GDM1 (cell line): Measurements from ENCODE around the gene MYCBPAP.

Experiments
- DNase-seq: peaks from one replicate; lab custom pipeline; 2025; lab: John Stamatoyannopoulos, UW

The MYCBPAP gene

DNA sequence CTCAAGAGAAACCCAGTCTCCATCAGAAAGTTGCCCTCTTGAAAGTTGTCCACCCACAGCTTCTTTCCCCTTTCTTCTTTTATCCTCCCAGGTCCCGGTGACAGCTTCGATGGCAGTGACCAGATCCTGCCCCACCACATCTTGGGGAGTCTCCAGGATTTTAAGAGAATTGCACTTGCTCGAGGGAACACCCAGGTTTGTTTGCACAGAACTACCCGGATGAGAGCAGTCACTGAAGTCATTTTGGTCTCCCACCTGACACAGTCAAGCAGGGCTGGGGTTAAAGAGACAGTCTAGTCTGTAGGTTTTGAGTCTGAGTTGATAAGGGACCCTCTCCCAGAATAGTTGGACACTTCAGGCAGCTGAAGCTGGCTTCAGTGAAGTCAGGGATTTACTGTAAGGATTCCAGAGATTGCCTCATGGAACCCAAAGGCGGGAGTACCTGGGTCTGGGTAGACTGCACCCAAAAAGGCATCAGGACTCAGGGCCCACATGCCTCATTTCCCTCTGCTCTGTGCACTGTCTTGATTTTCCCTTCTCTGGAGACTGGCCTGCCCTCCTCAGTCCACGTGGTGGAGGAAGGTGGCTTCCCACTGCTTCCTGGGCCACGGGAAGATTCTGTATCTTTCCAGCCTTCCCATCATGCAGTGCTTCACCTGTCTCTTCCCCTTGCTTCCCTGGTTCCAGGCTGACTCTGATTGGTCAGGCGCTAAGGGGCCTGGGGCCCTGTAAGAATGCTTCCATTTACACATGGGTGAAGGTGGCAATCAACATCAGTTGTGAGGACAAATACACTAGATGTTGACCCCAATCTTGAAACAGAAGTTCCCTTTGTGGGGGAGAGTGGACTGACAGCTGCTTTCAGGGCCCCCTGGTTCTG, 9.5 kb downstream of the MYCBPAP start:
- no peak for DNase-seq

- DNase-seq, result no peak
Measured at GRCh38 chr17:50518384-50519023, 10.3 kb downstream of the MYCBPAP start.

- no peak for DNase-seq
Measured at GRCh38 chr17:50519141-50519834, 11.0 kb downstream of the MYCBPAP start.

GRCh38 chr17:50520483-50520882, 12.2 kb downstream of the MYCBPAP start:
- no peak for DNase-seq

GRCh38 chr17:50521514-50521913, 13.3 kb downstream of the MYCBPAP start:
- DNase-seq, result no peak

GRCh38 chr17:50522766-50523165, 14.5 kb downstream of the MYCBPAP start:
- no peak for DNase-seq

GRCh38 chr17:50523208-50523607, 15.0 kb downstream of the MYCBPAP start:
- no peak for DNase-seq

DNA sequence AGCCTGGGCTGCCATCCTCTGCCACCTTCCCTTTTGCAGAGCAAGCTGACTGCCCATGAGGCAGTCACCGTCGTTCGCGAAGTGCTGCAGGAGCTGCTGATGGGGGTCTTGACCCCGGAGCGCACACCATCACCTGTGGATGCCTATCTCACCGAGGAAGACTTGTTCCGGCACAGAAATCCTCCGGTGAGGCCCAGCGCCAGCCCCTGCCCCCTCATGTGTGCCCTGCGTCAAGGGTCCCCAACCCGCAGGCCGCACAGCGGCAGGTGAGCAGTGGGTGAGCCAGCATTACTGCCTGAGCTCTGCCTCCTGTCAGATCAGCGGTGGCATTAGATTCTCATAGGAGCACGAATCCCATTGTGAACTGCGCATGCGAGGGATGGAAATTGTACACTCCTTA, 16.6 kb downstream of the MYCBPAP start:
- DNase-seq, result no peak

DNA sequence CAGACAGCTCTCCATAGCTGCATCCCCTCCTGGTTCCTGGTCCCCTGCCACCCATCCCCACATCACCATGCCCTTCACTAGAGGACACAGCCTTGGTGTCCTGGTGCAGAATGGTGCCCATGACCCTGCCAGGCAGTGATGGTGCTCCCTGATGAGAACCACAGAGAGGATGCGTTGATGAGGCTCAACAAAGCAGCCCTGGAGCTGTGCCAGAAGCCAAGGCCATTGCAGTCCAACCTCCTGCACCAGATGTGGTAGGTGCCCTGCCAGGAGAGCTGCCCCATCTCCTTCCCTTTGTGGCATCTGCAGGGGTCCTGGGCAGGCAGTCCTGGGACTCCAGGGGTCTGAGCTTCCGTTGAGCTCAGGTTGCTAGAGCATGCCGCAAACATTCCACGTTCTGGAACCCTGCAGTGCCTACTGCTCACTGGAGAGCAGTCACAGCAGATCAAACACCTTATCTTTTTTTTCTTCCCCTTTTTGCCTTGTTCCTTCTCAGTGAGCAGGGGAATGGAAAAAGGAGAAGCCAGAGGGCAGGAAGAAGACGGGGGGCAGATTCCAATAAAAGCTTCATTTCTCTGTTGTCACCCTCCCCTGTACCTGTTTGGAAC, 19.0 kb downstream of the MYCBPAP start:
- DNase-seq, result peak; percentile 37

- DNase-seq, result no peak
Measured at GRCh38 chr17:50527949-50528474, 19.8 kb downstream of the MYCBPAP start.

GRCh38 chr17:50529849-50530248, 21.6 kb downstream of the MYCBPAP start:
- DNase-seq, result no peak

- no peak for DNase-seq
Measured at GRCh38 chr17:50531428-50532025, 23.3 kb downstream of the MYCBPAP start.

DNA sequence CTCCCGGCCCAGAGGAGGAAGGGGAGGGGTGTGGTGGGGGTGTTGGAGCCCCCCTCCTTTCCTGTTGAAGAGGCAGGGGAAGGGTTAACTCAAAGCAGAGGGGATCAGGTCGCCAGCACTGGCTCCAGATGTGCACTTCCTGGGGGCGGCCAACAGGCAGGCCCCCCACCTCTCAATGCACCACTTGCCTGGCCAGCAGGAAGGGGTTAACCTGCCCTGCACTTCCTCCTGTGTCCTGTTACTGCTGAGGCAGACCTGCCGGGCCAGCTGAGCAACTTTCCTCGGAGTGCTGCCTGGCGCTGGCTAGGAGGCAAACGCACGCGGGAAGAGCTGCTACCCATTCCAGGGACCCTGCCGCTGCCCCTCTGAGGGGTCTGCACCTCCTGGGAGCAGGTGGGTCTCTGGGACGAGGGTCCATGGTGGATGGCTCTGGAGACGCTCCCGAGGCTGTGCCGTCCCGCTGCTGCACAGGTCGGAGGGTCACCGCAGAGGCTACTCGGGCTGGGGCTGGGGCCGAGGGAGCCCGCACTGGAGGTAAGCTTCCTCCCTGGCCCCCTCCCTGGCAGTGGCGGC, 24.3 kb downstream of the MYCBPAP start, which contains the start of gene EPN3:
TSS of gene EPN3 (plus strand) at position 284 of the 573 bp plus-strand sequence. CDS start 3,822 bp downstream, outside the sequence.
- DNase-seq, result no peak

DNA sequence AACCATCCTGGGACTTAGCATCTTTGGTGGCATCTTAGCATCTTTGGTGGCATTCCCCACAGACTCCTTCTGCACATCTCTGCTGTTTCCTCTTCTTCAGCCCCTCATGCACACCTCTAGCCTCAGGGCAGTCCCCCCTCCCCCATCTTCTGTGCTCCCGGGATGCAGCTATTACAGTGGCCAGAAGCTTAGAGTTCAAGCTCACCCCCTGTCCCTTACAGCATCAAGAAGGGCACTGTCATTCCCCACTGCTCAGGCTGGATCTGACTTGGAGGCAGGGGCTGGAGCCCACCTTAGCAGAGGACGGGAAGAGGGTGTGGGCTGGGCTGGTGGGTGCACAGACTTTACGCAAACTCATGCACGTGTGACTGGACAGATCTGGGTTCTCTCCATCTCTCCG, 24.9 kb downstream of the MYCBPAP start:
- DNase-seq, result no peak

- no peak for DNase-seq
Measured at GRCh38 chr17:50533720-50534148, 25.5 kb downstream of the MYCBPAP start.

DNA sequence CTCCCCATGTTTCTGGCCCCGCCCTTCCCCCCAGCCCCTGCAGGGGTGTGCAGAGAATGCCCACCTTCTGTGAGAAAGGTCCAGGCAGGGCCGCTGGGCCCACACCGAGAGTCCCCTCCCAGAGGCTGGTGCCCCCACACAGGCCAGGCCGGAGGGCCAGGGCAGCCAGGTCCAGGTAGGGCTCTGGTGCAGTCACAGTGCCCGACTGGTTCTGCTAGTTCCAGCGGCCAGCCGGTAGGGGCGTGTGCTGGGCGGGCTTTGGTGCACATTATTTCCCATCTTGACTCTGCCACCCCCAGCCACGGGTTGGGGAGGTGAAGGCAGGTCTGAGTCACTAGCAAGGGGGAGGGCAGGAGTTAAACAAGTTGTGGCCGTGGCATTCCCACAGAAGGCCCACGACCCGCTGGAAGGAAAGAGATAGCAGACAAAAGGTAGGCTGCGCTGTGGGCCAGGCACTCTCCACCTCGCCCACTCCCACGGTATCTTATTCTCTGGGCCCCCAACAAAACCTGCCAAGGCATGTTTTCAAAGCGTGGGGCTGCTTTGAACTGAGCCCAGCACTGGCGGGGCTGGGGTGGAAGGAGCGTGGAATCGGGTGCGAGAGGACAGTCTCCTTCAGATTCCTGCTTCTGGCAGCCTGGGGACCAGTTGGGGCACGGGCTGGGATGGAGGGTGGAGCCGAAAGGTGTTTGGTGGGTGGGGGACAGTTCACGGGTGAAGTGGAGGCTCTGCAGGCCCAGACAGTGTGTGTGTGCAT, 26.2 kb downstream of the MYCBPAP start:
- no peak for DNase-seq

GRCh38 chr17:50534979-50535326, 26.7 kb downstream of the MYCBPAP start:
- DNase-seq, result no peak

GRCh38 chr17:50535407-50535806, 27.2 kb downstream of the MYCBPAP start:
- no peak for DNase-seq

- DNase-seq, result no peak
Measured at GRCh38 chr17:50536683-50537646, 28.7 kb downstream of the MYCBPAP start.
